ENCODE results near the gene SLC15A1. TPM values are rescaled to one million over a fixed set of nuclear protein-coding genes. Genes with fewer than 3 reads are reported as not detected.

Gene SLC15A1
- total RNA-seq, 2 experiments from 2014 or later = not detected

GRCh38 chr13:98775844-98776598, 23.5 kb upstream of the SLC15A1 start:
- H2AFZ ChIP-seq (ENCODE audit: low read length) = no peak overlapping the region
- DNase-seq (ENCODE audit: low spot score) = no peak
- H3K9me2 ChIP-seq (ENCODE audit: insufficient read depth, low read length) = no peaks in the 10 kb centered on the region
- no peak overlapping the region for H3K4me3 ChIP-seq (ENCODE audit: low read depth, low read length, poor library complexity, severe bottlenecking)
- ChIA-PET CTCF (ENCODE audit: unreplicated experiment) (no interaction called here), POLR2A (interaction anchor here (0.8 kb wide), 1 partner anchor 18 kb away, joined by 3 read pairs; no protein-coding TSS in a partner anchor)
- H3K9me3 ChIP-seq (ENCODE audit: low read length) = no peaks in the 10 kb centered on the region
- H4K20me1 ChIP-seq (ENCODE audit: insufficient read depth, low read length) = no peaks in the 10 kb centered on the region
- TF ChIP-seq, protein P1, sequence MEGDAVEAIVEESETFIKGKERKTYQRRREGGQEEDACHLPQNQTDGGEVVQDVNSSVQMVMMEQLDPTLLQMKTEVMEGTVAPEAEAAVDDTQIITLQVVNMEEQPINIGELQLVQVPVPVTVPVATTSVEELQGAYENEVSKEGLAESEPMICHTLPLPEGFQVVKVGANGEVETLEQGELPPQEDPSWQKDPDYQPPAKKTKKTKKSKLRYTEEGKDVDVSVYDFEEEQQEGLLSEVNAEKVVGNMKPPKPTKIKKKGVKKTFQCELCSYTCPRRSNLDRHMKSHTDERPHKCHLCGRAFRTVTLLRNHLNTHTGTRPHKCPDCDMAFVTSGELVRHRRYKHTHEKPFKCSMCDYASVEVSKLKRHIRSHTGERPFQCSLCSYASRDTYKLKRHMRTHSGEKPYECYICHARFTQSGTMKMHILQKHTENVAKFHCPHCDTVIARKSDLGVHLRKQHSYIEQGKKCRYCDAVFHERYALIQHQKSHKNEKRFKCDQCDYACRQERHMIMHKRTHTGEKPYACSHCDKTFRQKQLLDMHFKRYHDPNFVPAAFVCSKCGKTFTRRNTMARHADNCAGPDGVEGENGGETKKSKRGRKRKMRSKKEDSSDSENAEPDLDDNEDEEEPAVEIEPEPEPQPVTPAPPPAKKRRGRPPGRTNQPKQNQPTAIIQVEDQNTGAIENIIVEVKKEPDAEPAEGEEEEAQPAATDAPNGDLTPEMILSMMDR (conservative IDR thresholded peaks at IDR 0.05; ENCODE audit: low read length) = no peak
- no peak for TF ChIP-seq EZH2phosphoT487 (IDR thresholded peaks at IDR 0.05; ENCODE audit: borderline replicate concordance, low read depth, low read length)
- no peaks in the 10 kb centered on the region for H3K36me3 ChIP-seq (ENCODE audit: insufficient read depth, low read length)
- intact Hi-C loops (cut with micrococcal nuclease; ENCODE audit: unreplicated experiment) = no loop called here
- no peak overlapping the region for H3K4me2 ChIP-seq (ENCODE audit: low read length)
- H3K27ac ChIP-seq (ENCODE audit: low read depth, low read length, poor library complexity, severe bottlenecking) = no peak overlapping the region
- no TSS peak for BruUV-seq (replicated peaks)
- H3K4me1 ChIP-seq (ENCODE audit: insufficient read depth, low read length, poor library complexity, severe bottlenecking) = no peaks in the 10 kb centered on the region
- H3K79me2 ChIP-seq (ENCODE audit: insufficient read depth, low read depth, low read length) = no peaks in the 10 kb centered on the region

- ChIA-PET CTCF (ENCODE audit: unreplicated experiment) (no interaction called here), POLR2A (no interaction called here)
- Histone ChIP-seq H3K4me2 (ENCODE audit: low read length) (no peak overlapping the region), H3K9me2 (ENCODE audit: insufficient read depth, low read length) (no peaks in the 10 kb centered on the region), H3K4me3 (ENCODE audit: low read depth, low read length, poor library complexity, severe bottlenecking) (no peak overlapping the region), H4K20me1 (ENCODE audit: insufficient read depth, low read length) (no peaks in the 10 kb centered on the region), H3K36me3 (ENCODE audit: insufficient read depth, low read length) (no peaks in the 10 kb centered on the region), H2AFZ (ENCODE audit: low read length) (no peak overlapping the region), H3K4me1 (ENCODE audit: insufficient read depth, low read length, poor library complexity, severe bottlenecking) (no peaks in the 10 kb centered on the region), H3K27ac (ENCODE audit: low read depth, low read length, poor library complexity, severe bottlenecking) (no peak overlapping the region), H3K9me3 (ENCODE audit: low read length) (no peaks in the 10 kb centered on the region), H3K79me2 (ENCODE audit: insufficient read depth, low read depth, low read length) (no peaks in the 10 kb centered on the region)
- intact Hi-C loops (cut with micrococcal nuclease; ENCODE audit: unreplicated experiment) = no loop called here
- no peak for TF ChIP-seq EZH2phosphoT487 (IDR thresholded peaks at IDR 0.05; ENCODE audit: borderline replicate concordance, low read depth, low read length)
- TF ChIP-seq, protein P1 (conservative IDR thresholded peaks at IDR 0.05; ENCODE audit: low read length) = no peak
- no peak for DNase-seq (ENCODE audit: low spot score)
- no TSS peak for BruUV-seq (replicated peaks)
These were observed 22.9 kb upstream of the SLC15A1 start for GRCh38 chr13:98775386-98775785.

- DNase-seq (ENCODE audit: low spot score) = no peak
- no peaks in the 10 kb centered on the region for H3K9me2 ChIP-seq (ENCODE audit: insufficient read depth, low read length)
- H3K27ac ChIP-seq (ENCODE audit: low read depth, low read length, poor library complexity, severe bottlenecking) = no peak overlapping the region
- no peaks in the 10 kb centered on the region for H4K20me1 ChIP-seq (ENCODE audit: insufficient read depth, low read length)
- H3K4me3 ChIP-seq (ENCODE audit: low read depth, low read length, poor library complexity, severe bottlenecking) = no peak overlapping the region
- ChIA-PET POLR2A (no interaction called here), CTCF (ENCODE audit: unreplicated experiment) (no interaction called here)
- no peaks in the 10 kb centered on the region for H3K9me3 ChIP-seq (ENCODE audit: low read length)
- no TSS peak for BruUV-seq (replicated peaks)
- intact Hi-C loops (cut with micrococcal nuclease; ENCODE audit: unreplicated experiment) = no loop called here
- H3K36me3 ChIP-seq (ENCODE audit: insufficient read depth, low read length) = no peaks in the 10 kb centered on the region
- no peaks in the 10 kb centered on the region for H3K79me2 ChIP-seq (ENCODE audit: insufficient read depth, low read depth, low read length)
- no peaks in the 10 kb centered on the region for H3K4me1 ChIP-seq (ENCODE audit: insufficient read depth, low read length, poor library complexity, severe bottlenecking)
- TF ChIP-seq, protein P1 (conservative IDR thresholded peaks at IDR 0.05; ENCODE audit: low read length) = no peak
- no peak for TF ChIP-seq EZH2phosphoT487 (IDR thresholded peaks at IDR 0.05; ENCODE audit: borderline replicate concordance, low read depth, low read length)
- H3K4me2 ChIP-seq (ENCODE audit: low read length) = no peak overlapping the region
- H2AFZ ChIP-seq (ENCODE audit: low read length) = no peak overlapping the region
These were observed 22.3 kb upstream of the SLC15A1 start for GRCh38 chr13:98774776-98775175.

All from OCI-LY7 (cell line).